Keratinocyte (primary cell): Measurements from ENCODE around the gene KDM6B. TPM values are rescaled to one million over a fixed set of nuclear protein-coding genes. Genes with fewer than 3 reads are reported as not detected.

Experiments used
- DNase-seq: peaks from one replicate; pipeline ENCODE4 v3.0.0-alpha.2; 2011; ENCODE audit warnings: low read depth, missing footprints, low spot score
- FAIRE-seq: peaks from 2 replicates; lab custom pipeline; 2011; peaks lifted over from hg19 to GRCh38; lab: Jason Lieb, UNC
- H2AFZ ChIP-seq: 2 replicates; pipeline ENCODE4 v1.6.0; 2012; ENCODE audit warnings: low read length, control low read depth, inconsistent platforms; ENCODE audit not compliant: control insufficient read depth
- H3K27ac ChIP-seq: 2 replicates; pipeline ENCODE4 v1.5.1; 2011; ENCODE audit warnings: low read length; ENCODE audit not compliant: control insufficient read depth, insufficient read depth
- H3K27me3 ChIP-seq: 3 replicates; pipeline ENCODE4 v1.6.0; 2011; ENCODE audit warnings: low read length; ENCODE audit not compliant: control insufficient read depth, insufficient read depth; ENCODE audit errors: extremely low read depth
- H3K36me3 ChIP-seq, 2 experiments: 2 replicates in 1 of 2; 3 replicates in 1 of 2; pipeline ENCODE4 v1.5.1; 2011; ENCODE audit warnings: low read length in 2 of 2, mild to moderate bottlenecking in 1 of 2; ENCODE audit not compliant: control insufficient read depth in 2 of 2, insufficient read depth in 2 of 2; ENCODE audit errors: extremely low read depth in 1 of 2
- H3K4me1 ChIP-seq: 3 replicates; pipeline ENCODE4 v1.5.1; 2011; ENCODE audit warnings: low read length; ENCODE audit not compliant: control insufficient read depth, insufficient read depth; ENCODE audit errors: extremely low read depth
- H3K4me2 ChIP-seq: 3 replicates; pipeline ENCODE4 v1.6.0; 2011; ENCODE audit warnings: low read depth, low read length; ENCODE audit not compliant: control insufficient read depth, insufficient read depth; ENCODE audit errors: extremely low read depth
- H3K4me3 ChIP-seq, 3 experiments: fragments of 200-600 bp in 1 of 3; sonication (generic) in 1 of 3; 2 replicates in 2 of 3; 3 replicates in 1 of 3; pipeline ENCODE4 v1.5.1; 2011 to 2016; ENCODE audit warnings: low read length in 3 of 3, mild to moderate bottlenecking in 3 of 3, control low read depth in 2 of 3, inconsistent platforms in 1 of 3, low read depth in 1 of 3, mixed read lengths in 1 of 3, mixed run types in 1 of 3, moderate library complexity in 1 of 3; ENCODE audit not compliant: control insufficient read depth in 2 of 3, insufficient read depth in 2 of 3; ENCODE audit errors: extremely low read depth in 1 of 3
- H3K79me2 ChIP-seq: 2 replicates; pipeline ENCODE4 v1.6.0; 2012; ENCODE audit warnings: low read length; ENCODE audit not compliant: control insufficient read depth, insufficient read depth
- H3K9ac ChIP-seq: 3 replicates; pipeline ENCODE4 v1.6.0; 2011; ENCODE audit warnings: low read length; ENCODE audit not compliant: control insufficient read depth, insufficient read depth; ENCODE audit errors: extremely low read depth
- H3K9me1 ChIP-seq: 3 replicates; pipeline ENCODE4 v1.6.0; 2011; ENCODE audit warnings: low read length; ENCODE audit not compliant: control insufficient read depth, insufficient read depth; ENCODE audit errors: extremely low read depth
- H3K9me3 ChIP-seq: 2 replicates; pipeline ENCODE4 v1.5.1; 2012; ENCODE audit warnings: low read depth, low read length; ENCODE audit not compliant: control insufficient read depth
- H4K20me1 ChIP-seq: 3 replicates; pipeline ENCODE4 v1.6.0; 2011; ENCODE audit warnings: low read length; ENCODE audit not compliant: control insufficient read depth, insufficient read depth; ENCODE audit errors: extremely low read depth
- CTCF ChIP-seq, 3 experiments: IDR thresholded peaks in 1 of 3; conservative IDR thresholded peaks in 1 of 3; optimal IDR thresholded peaks in 1 of 3; 2 replicates in 2 of 3; 3 replicates in 1 of 3; pipeline versions ENCODE3 to v1.5.1; 2011; ENCODE audit warnings: low read length in 3 of 3, mild to moderate bottlenecking in 3 of 3, moderate library complexity in 2 of 3, control low read depth in 1 of 3, inconsistent platforms in 1 of 3; ENCODE audit not compliant: insufficient read depth in 2 of 3; ENCODE audit errors: extremely low read depth in 1 of 3
- EZH2 ChIP-seq: IDR thresholded peaks from one replicate; pipeline ENCODE4 v1.6.1; 2012; ENCODE audit warnings: inconsistent platforms, mild to moderate bottlenecking, low read length, moderate library complexity
- dilution Hi-C: fragments of 300-500 bp; cut with MboI; formaldehyde crosslinking; loops from one replicate; pipeline ENCODE4 v1.7.0; 2020; ENCODE audit warnings: low sequenced_read_pairs; ENCODE audit not compliant: extremely low pct_ligation_motif_present
- polyA plus RNA-seq, 5 experiments: library from polyadenylated mRNA; depleted of rRNA in 3 of 5; stranded (reverse) in 3 of 5; stranded (forward) in 1 of 5; unstranded in 1 of 5; fragments of >200 nt; gene quantifications; 1 replicate in 1 of 5; 2 replicates in 3 of 5; 3 replicates in 1 of 5; pipeline versions ENCODE4 v1.2.1 to v1.2.3, GENCODE V29; 2011 to 2012; ENCODE audit warnings: missing spikeins in 2 of 5, low read depth in 1 of 5, low replicate concordance in 1 of 5

The KDM6B gene
- polyA plus RNA-seq, 1 donor (not counting 4 experiments of a cell fraction or from before 2014, with no cell fraction given): 1.6 TPM

- H3K4me3 ChIP-seq: peak overlapping the region; percentile 67 to 85 (median 79)
- H3K36me3 ChIP-seq: peaks cover 0 to 8% of the 10 kb centered on the region in 2 experiments
- peaks cover 7% of the 10 kb centered on the region for H3K79me2 ChIP-seq
- H3K9ac ChIP-seq: peak overlapping the region; percentile 97
- DNase-seq: peak; percentile 90
- FAIRE-seq: peak; percentile 92
- peak overlapping the region; percentile 80 for H2AFZ ChIP-seq
- TF ChIP-seq EZH2 (no peak), CTCF (optimal IDR thresholded peaks at IDR 0.05 in 1 of 3, IDR thresholded peaks at IDR 0.05 in 1 of 3, conservative IDR thresholded peaks at IDR 0.05 in 1 of 3; ENCODE audit: extremely low read depth in 1 of 3, insufficient read depth in 2 of 3, low read length in 3 of 3) (peak; percentile 63 to 93 (median 91))
- peak overlapping the region; percentile 97 for H3K4me2 ChIP-seq
- H3K9me3 ChIP-seq: no peaks in the 10 kb centered on the region
- H3K27ac ChIP-seq: peak overlapping the region; percentile 95
- no peaks in the 10 kb centered on the region for H4K20me1 ChIP-seq
- dilution Hi-C loops: no loop called here
- no peaks in the 10 kb centered on the region for H3K27me3 ChIP-seq
- H3K9me1 ChIP-seq: no peaks in the 10 kb centered on the region
- peaks cover 35% of the 10 kb centered on the region for H3K4me1 ChIP-seq
Measured at GRCh38 chr17:7834957-7835813, 1.2 kb downstream of the KDM6B start.

GRCh38 chr17:7835814-7836595 lies 2.0 kb downstream of the KDM6B start:
- Histone ChIP-seq H3K27ac (peak overlapping the region; percentile 93), H3K27me3 (no peaks in the 10 kb centered on the region), H3K9me3 (no peaks in the 10 kb centered on the region), H3K4me2 (peak overlapping the region; percentile 85), H4K20me1 (no peaks in the 10 kb centered on the region), H2AFZ (peak overlapping the region; percentile 32), H3K4me1 (peaks cover 42% of the 10 kb centered on the region), H3K9me1 (no peaks in the 10 kb centered on the region), H3K4me3 (peak overlapping the region; percentile 67 to 79 (median 78)), H3K9ac (peak overlapping the region; percentile 97), H3K36me3 (peaks cover 5 to 8% of the 10 kb centered on the region in 2 experiments), H3K79me2 (peaks cover 7% of the 10 kb centered on the region)
- no peak for DNase-seq
- TF ChIP-seq EZH2: no peak
- no peak for TF ChIP-seq CTCF (optimal IDR thresholded peaks at IDR 0.05 in 1 of 3, IDR thresholded peaks at IDR 0.05 in 1 of 3, conservative IDR thresholded peaks at IDR 0.05 in 1 of 3; ENCODE audit: extremely low read depth in 1 of 3, insufficient read depth in 2 of 3, low read length in 3 of 3)
- FAIRE-seq: no peak
- dilution Hi-C loops: no loop called here
